ENCODE data around the gene BAIAP2L1. TPM values are rescaled to one million over a fixed set of nuclear protein-coding genes. Genes with fewer than 3 reads are reported as not detected.

BAIAP2L1 gene
- polyA plus RNA-seq, 1 donor (not counting 4 experiments of a cell fraction or from before 2014, with no cell fraction given), result 41.7 TPM

DNA sequence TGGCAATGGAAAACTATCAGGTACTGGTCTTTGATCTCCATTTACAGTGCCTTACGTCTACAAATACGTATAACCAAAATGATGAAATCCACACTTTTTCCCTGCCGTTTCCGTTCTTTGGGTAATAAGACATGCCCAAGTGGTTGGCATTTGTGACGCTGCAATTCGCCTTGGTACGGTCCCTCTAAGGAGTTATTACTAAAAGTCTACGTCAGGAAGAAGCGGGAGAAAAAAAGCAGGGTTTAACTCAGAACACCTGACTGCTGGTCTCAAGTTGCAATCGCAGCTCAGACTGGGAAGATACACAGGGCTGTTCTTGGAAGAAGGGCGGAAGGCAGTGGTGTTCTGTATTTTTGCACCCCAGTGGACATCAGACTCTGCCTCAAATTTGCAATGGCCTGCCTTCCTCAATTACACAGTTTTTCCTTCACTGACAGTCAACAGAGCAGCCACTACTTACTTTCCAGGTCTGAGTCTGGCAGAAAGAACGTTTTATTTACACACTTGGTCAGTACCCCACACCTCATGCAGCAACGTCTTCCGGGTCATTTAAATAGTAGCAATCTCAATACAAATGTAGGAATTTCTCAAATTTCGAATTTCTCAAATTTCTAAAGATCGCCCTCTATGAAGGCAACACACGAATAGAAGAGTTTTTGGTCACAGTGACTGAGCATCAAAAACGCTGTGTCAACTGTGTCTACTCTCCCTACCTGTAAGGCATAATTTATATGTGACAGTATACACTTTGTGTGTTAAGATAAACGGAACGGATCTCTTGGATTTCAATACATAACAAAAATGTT lies 2.1 kb downstream of the BAIAP2L1 start:
- dilution Hi-C loops (cut with MboI; ENCODE audit: extremely low pct_ligation_motif_present, low sequenced_read_pairs), result no loop called here
- Histone ChIP-seq H3K4me3 (ENCODE audit: control insufficient read depth in 2 of 3, extremely low read depth in 1 of 3, insufficient read depth in 2 of 3, low read depth in 1 of 3, low read length in 3 of 3) (peak overlapping the region; percentile 83 to 95 (median 90)), H2AFZ (ENCODE audit: control insufficient read depth, low read length) (no peak overlapping the region), H3K79me2 (ENCODE audit: control insufficient read depth, insufficient read depth, low read length) (peaks cover 60% of the 10 kb centered on the region), H3K27ac (ENCODE audit: control insufficient read depth, insufficient read depth, low read length) (peak overlapping the region; percentile 94), H3K9me1 (ENCODE audit: control insufficient read depth, extremely low read depth, insufficient read depth, low read length) (no peaks in the 10 kb centered on the region), H3K36me3 (ENCODE audit: control insufficient read depth in 2 of 2, extremely low read depth in 1 of 2, insufficient read depth in 2 of 2, low read length in 2 of 2) (peaks cover 0 to 1% of the 10 kb centered on the region in 2 experiments), H3K9ac (ENCODE audit: control insufficient read depth, extremely low read depth, insufficient read depth, low read length) (peak overlapping the region; percentile 89), H3K4me2 (ENCODE audit: control insufficient read depth, extremely low read depth, insufficient read depth, low read depth, low read length) (peak overlapping the region; percentile 94), H3K27me3 (ENCODE audit: control insufficient read depth, extremely low read depth, insufficient read depth, low read length) (no peaks in the 10 kb centered on the region), H3K9me3 (ENCODE audit: control insufficient read depth, low read depth, low read length) (no peaks in the 10 kb centered on the region), H3K4me1 (ENCODE audit: control insufficient read depth, extremely low read depth, insufficient read depth, low read length) (peaks cover 7% of the 10 kb centered on the region), H4K20me1 (ENCODE audit: control insufficient read depth, extremely low read depth, insufficient read depth, low read length) (peaks cover 4% of the 10 kb centered on the region)
- DNase-seq (ENCODE audit: low read depth, low spot score) (no peak), FAIRE-seq (no peak)
- TF ChIP-seq, protein P1, sequence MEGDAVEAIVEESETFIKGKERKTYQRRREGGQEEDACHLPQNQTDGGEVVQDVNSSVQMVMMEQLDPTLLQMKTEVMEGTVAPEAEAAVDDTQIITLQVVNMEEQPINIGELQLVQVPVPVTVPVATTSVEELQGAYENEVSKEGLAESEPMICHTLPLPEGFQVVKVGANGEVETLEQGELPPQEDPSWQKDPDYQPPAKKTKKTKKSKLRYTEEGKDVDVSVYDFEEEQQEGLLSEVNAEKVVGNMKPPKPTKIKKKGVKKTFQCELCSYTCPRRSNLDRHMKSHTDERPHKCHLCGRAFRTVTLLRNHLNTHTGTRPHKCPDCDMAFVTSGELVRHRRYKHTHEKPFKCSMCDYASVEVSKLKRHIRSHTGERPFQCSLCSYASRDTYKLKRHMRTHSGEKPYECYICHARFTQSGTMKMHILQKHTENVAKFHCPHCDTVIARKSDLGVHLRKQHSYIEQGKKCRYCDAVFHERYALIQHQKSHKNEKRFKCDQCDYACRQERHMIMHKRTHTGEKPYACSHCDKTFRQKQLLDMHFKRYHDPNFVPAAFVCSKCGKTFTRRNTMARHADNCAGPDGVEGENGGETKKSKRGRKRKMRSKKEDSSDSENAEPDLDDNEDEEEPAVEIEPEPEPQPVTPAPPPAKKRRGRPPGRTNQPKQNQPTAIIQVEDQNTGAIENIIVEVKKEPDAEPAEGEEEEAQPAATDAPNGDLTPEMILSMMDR (optimal IDR thresholded peaks at IDR 0.05 in 1 of 3, IDR thresholded peaks at IDR 0.05 in 1 of 3, conservative IDR thresholded peaks at IDR 0.05 in 1 of 3; ENCODE audit: extremely low read depth in 1 of 3, insufficient read depth in 2 of 3, low read length in 3 of 3), result no peak
- TF ChIP-seq EZH2 (IDR thresholded peaks at IDR 0.05; ENCODE audit: low read length), result no peak

DNA sequence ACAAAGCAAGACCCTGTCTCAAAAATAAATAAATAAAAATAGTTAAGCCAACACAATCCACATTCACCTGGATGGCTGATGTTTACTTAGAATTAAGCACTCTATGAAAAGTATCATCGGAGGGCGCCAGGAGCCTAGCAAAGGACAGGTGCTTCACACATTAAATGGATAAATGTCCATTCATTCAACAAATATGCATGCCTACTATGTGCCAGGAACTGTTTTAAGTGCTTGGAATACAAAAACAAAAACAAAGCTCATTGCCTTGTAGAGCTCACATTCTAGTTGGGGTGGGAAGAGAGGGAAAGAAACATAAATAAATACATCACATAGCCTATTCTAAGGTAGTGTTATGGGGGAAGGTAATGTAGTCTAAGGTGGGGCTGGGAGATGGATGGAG lies 4.1 kb downstream of the BAIAP2L1 start:
- no peak overlapping the region for H3K27ac ChIP-seq (ENCODE audit: control insufficient read depth, insufficient read depth, low read length)
- H3K9me1 ChIP-seq (ENCODE audit: control insufficient read depth, extremely low read depth, insufficient read depth, low read length), result peaks cover 2% of the 10 kb centered on the region
- dilution Hi-C loops (cut with MboI; ENCODE audit: extremely low pct_ligation_motif_present, low sequenced_read_pairs), result no loop called here
- H3K36me3 ChIP-seq (ENCODE audit: control insufficient read depth in 2 of 2, extremely low read depth in 1 of 2, insufficient read depth in 2 of 2, low read length in 2 of 2), result peaks cover 2 to 5% of the 10 kb centered on the region in 2 experiments
- DNase-seq (ENCODE audit: low read depth, low spot score) (no peak), FAIRE-seq (no peak)
- H3K4me2 ChIP-seq (ENCODE audit: control insufficient read depth, extremely low read depth, insufficient read depth, low read depth, low read length), result no peak overlapping the region
- no peaks in the 10 kb centered on the region for H3K27me3 ChIP-seq (ENCODE audit: control insufficient read depth, extremely low read depth, insufficient read depth, low read length)
- H2AFZ ChIP-seq (ENCODE audit: control insufficient read depth, low read length), result no peak overlapping the region
- H3K4me3 ChIP-seq (ENCODE audit: control insufficient read depth in 2 of 3, extremely low read depth in 1 of 3, insufficient read depth in 2 of 3, low read depth in 1 of 3, low read length in 3 of 3), result no peak overlapping the region
- no peaks in the 10 kb centered on the region for H3K9me3 ChIP-seq (ENCODE audit: control insufficient read depth, low read depth, low read length)
- no peak overlapping the region for H3K9ac ChIP-seq (ENCODE audit: control insufficient read depth, extremely low read depth, insufficient read depth, low read length)
- TF ChIP-seq EZH2 (IDR thresholded peaks at IDR 0.05; ENCODE audit: low read length), result no peak
- TF ChIP-seq, protein P1 (optimal IDR thresholded peaks at IDR 0.05 in 1 of 3, IDR thresholded peaks at IDR 0.05 in 1 of 3, conservative IDR thresholded peaks at IDR 0.05 in 1 of 3; ENCODE audit: extremely low read depth in 1 of 3, insufficient read depth in 2 of 3, low read length in 3 of 3), result no peak
- peaks cover 4% of the 10 kb centered on the region for H4K20me1 ChIP-seq (ENCODE audit: control insufficient read depth, extremely low read depth, insufficient read depth, low read length)
- peaks cover 76% of the 10 kb centered on the region for H3K79me2 ChIP-seq (ENCODE audit: control insufficient read depth, insufficient read depth, low read length)
- peaks cover 7% of the 10 kb centered on the region for H3K4me1 ChIP-seq (ENCODE audit: control insufficient read depth, extremely low read depth, insufficient read depth, low read length)

Measured in keratinocyte (primary cell).